HepG2 (cell line): ENCODE data around the gene OSBPL2. TPM values are rescaled to one million over a fixed set of nuclear protein-coding genes. Genes with fewer than 3 reads are reported as not detected.

Source experiments
- ARHGAP35 ChIP-seq: sonication (generic); formaldehyde crosslinking; IDR thresholded peaks from 2 replicates; pipeline ENCODE4 v1.9.0; 2022; ENCODE audit warnings: mild to moderate bottlenecking, inconsistent platforms, moderate library complexity, missing genetic modification reagents, borderline replicate concordance
- BRD4 ChIP-seq: sonication (generic); formaldehyde crosslinking; IDR thresholded peaks from 2 replicates; pipeline ENCODE4 v1.4.0; 2020; ENCODE audit warnings: missing genetic modification reagents
- SP4 ChIP-seq: sonication (generic); formaldehyde crosslinking; IDR thresholded peaks from 2 replicates; pipeline ENCODE4 v1.8.1; 2023; ENCODE audit warnings: mild to moderate bottlenecking, missing genetic modification reagents
- TAF1 ChIP-seq: sonication (generic); formaldehyde crosslinking; IDR thresholded peaks from 2 replicates; pipeline ENCODE4 v1.4.0; 2020; ENCODE audit warnings: missing genetic modification reagents
- XBP1 ChIP-seq: sonication (generic); formaldehyde crosslinking; IDR thresholded peaks from 2 replicates; pipeline ENCODE4 v1.5.0; 2020; ENCODE audit warnings: missing genetic modification reagents
- ZNF205 ChIP-seq: IDR thresholded peaks from 2 replicates; pipeline ENCODE4 v1.6.1; 2018; ENCODE audit warnings: missing biosample characterization, missing genetic modification reagents
- ZNF256 ChIP-seq: sonication (generic); formaldehyde crosslinking; conservative IDR thresholded peaks from 2 replicates; pipeline ENCODE4 v1.4.0; 2020; ENCODE audit warnings: missing genetic modification reagents
- ZNF274 ChIP-seq: sonication (generic); formaldehyde crosslinking; IDR thresholded peaks from 2 replicates; pipeline ENCODE4 v1.5.1; 2020; ENCODE audit warnings: mild to moderate bottlenecking, missing genetic modification reagents
- ZNF350 ChIP-seq: sonication (generic); formaldehyde crosslinking; IDR thresholded peaks from 2 replicates; pipeline ENCODE4 v1.4.0; 2020; ENCODE audit warnings: mild to moderate bottlenecking, low read depth, missing genetic modification reagents, borderline replicate concordance
- polyA plus RNA-seq, 8 experiments: library from polyadenylated mRNA; depleted of rRNA in 3 of 8; stranded (reverse) in 7 of 8; unstranded in 1 of 8; fragments of >200 nt; fragmentation: Illumina TruSeq in 4 of 8; extraction: Trizol in 4 of 8; gene quantifications; 2 replicates each; pipeline versions ENCODE4 v1.2.1 to v1.2.3, GENCODE V29; 2011 to 2016; ENCODE audit warnings: low read depth in 4 of 8, missing spikeins in 1 of 8, mixed read lengths in 1 of 8; ENCODE audit not compliant: insufficient read depth in 1 of 8
- total RNA-seq, 5 experiments: library from RNA; depleted of rRNA; stranded (reverse); fragments of >200 nt; fragmentation: Illumina TruSeq; extraction: Trizol; gene quantifications; 2 replicates each; pipeline ENCODE4 v1.2.3, GENCODE V29; 2016; ENCODE audit warnings: low read depth in 1 of 5
- TF ChIP-seq, protein P1 (sequence below): sonication (generic); formaldehyde crosslinking; IDR thresholded peaks from 2 replicates; pipeline ENCODE4 v1.4.0; 2020; ENCODE audit warnings: missing genetic modification reagents
- TF ChIP-seq, protein P2 (sequence below): sonication (generic); formaldehyde crosslinking; IDR thresholded peaks from 2 replicates; pipeline ENCODE4 v1.5.1; 2020; ENCODE audit warnings: missing genetic modification reagents, mild to moderate bottlenecking, borderline replicate concordance
- TF ChIP-seq, protein P3 (sequence below): sonication (generic); formaldehyde crosslinking; IDR thresholded peaks from 2 replicates; pipeline ENCODE4 v1.8.1; 2023; ENCODE audit warnings: mild to moderate bottlenecking, missing genetic modification reagents
- TF ChIP-seq, protein P4 (sequence below): IDR thresholded peaks from 2 replicates; pipeline ENCODE4 v1.6.1; 2016; ENCODE audit warnings: missing compliant biosample characterization, missing genetic modification reagents, borderline replicate concordance
- TF ChIP-seq, protein P5 (sequence below): sonication (generic); formaldehyde crosslinking; IDR thresholded peaks from 2 replicates; pipeline ENCODE4 v1.5.0; 2020; ENCODE audit warnings: mild to moderate bottlenecking, missing genetic modification reagents
- TF ChIP-seq, protein P6 (sequence below), 2 experiments: sonication (generic) in 1 of 2; formaldehyde crosslinking in 1 of 2; IDR thresholded peaks; 2 replicates each; pipeline versions ENCODE4 v1.4.0 to v1.6.1; 2018 to 2020; ENCODE audit warnings: missing genetic modification reagents in 2 of 2, borderline replicate concordance in 1 of 2, low read depth in 1 of 2, mild to moderate bottlenecking in 1 of 2, missing biosample characterization in 1 of 2
- TF ChIP-seq, protein P7 (sequence below): IDR thresholded peaks from 2 replicates; pipeline ENCODE4 v1.6.1; 2016; ENCODE audit warnings: low read depth, control low read depth

OSBPL2 gene
- total and polyA plus RNA-seq, 2 of the 13 experiments (the other 11 are each of a cell fraction or from before 2014, with no cell fraction given), result 18.5 to 37.4 TPM

DNA sequence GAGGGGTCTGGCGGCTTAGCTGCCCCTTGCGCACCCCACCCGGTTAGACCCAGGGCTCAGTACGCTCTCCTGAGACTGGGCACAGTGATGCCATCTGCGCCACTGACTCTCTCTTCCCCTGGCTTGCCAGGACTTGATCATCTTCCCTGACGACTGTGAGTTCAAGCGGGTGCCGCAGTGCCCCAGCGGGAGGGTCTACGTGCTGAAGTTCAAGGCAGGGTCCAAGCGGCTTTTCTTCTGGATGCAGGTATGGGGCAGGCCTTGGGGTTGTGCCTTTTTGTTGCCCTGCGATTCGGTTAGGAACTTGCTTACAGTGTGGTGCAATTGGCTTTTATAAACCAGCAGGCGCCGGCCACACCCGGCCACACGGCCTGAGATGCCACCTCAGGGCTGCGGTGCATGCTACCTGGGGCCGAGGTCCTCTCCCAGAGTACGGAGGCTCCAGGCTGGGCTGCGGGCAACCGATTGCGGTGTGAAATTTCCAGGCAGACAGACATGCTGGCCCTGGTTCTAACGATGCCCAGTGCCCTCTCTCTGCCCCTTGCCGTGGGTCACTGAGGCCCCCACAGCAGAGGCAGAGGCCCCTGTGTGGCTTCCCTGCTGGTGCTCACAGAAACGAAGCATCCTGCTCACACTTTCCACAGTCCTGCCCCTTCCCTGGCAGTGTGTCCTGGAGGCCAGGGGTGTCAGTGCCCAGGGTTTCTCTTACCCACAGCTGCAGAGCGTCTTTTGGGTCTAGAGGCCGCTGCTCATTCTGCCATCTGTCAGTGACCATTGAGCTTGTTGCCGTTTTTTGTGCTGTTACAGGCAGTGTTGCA lies 66.2 kb downstream of the OSBPL2 start (continued):
- TF ChIP-seq, protein P1, sequence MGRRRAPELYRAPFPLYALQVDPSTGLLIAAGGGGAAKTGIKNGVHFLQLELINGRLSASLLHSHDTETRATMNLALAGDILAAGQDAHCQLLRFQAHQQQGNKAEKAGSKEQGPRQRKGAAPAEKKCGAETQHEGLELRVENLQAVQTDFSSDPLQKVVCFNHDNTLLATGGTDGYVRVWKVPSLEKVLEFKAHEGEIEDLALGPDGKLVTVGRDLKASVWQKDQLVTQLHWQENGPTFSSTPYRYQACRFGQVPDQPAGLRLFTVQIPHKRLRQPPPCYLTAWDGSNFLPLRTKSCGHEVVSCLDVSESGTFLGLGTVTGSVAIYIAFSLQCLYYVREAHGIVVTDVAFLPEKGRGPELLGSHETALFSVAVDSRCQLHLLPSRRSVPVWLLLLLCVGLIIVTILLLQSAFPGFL, result peak; percentile 88; the same call in 1 of the 2 replicates
- TF ChIP-seq ARHGAP35 (CRISPR knock-in tag) (0 out of 2 replicates have a peak, but pooled peaks have one; percentile 38), BRD4 (CRISPR knock-in tag) (0 out of 2 replicates have a peak, but pooled peaks have one; percentile 20), ZNF350 (0 out of 2 replicates have a peak, but pooled peaks have one; percentile 30), XBP1 (CRISPR knock-in tag) (no peak), TAF1 (CRISPR knock-in tag) (peak; percentile 18; the same call in 1 of the 2 replicates), ZNF205 (CRISPR knock-in tag) (0 out of 2 replicates have a peak, but pooled peaks have one; percentile 11), ZNF274 (CRISPR knock-in tag) (peak; percentile 22; the same call in 1 of the 2 replicates), ZNF256 (peak; percentile 35; the same call in 1 of the 2 replicates), SP4 (CRISPR knock-in tag) (0 out of 2 replicates have a peak, but pooled peaks have one; percentile 23)
- TF ChIP-seq, protein P2, sequence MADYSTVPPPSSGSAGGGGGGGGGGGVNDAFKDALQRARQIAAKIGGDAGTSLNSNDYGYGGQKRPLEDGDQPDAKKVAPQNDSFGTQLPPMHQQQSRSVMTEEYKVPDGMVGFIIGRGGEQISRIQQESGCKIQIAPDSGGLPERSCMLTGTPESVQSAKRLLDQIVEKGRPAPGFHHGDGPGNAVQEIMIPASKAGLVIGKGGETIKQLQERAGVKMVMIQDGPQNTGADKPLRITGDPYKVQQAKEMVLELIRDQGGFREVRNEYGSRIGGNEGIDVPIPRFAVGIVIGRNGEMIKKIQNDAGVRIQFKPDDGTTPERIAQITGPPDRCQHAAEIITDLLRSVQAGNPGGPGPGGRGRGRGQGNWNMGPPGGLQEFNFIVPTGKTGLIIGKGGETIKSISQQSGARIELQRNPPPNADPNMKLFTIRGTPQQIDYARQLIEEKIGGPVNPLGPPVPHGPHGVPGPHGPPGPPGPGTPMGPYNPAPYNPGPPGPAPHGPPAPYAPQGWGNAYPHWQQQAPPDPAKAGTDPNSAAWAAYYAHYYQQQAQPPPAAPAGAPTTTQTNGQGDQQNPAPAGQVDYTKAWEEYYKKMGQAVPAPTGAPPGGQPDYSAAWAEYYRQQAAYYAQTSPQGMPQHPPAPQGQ, result no peak
- TF ChIP-seq, protein P3, sequence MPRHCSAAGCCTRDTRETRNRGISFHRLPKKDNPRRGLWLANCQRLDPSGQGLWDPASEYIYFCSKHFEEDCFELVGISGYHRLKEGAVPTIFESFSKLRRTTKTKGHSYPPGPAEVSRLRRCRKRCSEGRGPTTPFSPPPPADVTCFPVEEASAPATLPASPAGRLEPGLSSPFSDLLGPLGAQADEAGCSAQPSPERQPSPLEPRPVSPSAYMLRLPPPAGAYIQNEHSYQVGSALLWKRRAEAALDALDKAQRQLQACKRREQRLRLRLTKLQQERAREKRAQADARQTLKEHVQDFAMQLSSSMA (CRISPR knock-in tag), result no peak
- TF ChIP-seq, protein P4, sequence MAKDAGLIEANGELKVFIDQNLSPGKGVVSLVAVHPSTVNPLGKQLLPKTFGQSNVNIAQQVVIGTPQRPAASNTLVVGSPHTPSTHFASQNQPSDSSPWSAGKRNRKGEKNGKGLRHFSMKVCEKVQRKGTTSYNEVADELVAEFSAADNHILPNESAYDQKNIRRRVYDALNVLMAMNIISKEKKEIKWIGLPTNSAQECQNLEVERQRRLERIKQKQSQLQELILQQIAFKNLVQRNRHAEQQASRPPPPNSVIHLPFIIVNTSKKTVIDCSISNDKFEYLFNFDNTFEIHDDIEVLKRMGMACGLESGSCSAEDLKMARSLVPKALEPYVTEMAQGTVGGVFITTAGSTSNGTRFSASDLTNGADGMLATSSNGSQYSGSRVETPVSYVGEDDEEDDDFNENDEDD, result 0 out of 2 replicates have a peak, but pooled peaks have one; percentile 16
- TF ChIP-seq, protein P5, sequence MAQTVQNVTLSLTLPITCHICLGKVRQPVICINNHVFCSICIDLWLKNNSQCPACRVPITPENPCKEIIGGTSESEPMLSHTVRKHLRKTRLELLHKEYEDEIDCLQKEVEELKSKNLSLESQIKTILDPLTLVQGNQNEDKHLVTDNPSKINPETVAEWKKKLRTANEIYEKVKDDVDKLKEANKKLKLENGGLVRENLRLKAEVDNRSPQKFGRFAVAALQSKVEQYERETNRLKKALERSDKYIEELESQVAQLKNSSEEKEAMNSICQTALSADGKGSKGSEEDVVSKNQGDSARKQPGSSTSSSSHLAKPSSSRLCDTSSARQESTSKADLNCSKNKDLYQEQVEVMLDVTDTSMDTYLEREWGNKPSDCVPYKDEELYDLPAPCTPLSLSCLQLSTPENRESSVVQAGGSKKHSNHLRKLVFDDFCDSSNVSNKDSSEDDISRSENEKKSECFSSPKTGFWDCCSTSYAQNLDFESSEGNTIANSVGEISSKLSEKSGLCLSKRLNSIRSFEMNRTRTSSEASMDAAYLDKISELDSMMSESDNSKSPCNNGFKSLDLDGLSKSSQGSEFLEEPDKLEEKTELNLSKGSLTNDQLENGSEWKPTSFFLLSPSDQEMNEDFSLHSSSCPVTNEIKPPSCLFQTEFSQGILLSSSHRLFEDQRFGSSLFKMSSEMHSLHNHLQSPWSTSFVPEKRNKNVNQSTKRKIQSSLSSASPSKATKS, result no peak
- TF ChIP-seq, protein P6, sequence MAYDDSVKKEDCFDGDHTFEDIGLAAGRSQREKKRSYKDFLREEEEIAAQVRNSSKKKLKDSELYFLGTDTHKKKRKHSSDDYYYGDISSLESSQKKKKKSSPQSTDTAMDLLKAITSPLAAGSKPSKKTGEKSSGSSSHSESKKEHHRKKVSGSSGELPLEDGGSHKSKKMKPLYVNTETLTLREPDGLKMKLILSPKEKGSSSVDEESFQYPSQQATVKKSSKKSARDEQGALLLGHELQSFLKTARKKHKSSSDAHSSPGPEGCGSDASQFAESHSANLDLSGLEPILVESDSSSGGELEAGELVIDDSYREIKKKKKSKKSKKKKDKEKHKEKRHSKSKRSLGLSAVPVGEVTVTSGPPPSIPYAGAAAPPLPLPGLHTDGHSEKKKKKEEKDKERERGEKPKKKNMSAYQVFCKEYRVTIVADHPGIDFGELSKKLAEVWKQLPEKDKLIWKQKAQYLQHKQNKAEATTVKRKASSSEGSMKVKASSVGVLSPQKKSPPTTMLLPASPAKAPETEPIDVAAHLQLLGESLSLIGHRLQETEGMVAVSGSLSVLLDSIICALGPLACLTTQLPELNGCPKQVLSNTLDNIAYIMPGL (CRISPR knock-in tag; IDR thresholded peaks at IDR 0.05; ENCODE audit: borderline replicate concordance in 1 of 2, low read depth in 1 of 2), result 0 out of 4 replicates have a peak, but pooled peaks of 1 of the 2 experiments have one; percentile 54
- TF ChIP-seq, protein P7, sequence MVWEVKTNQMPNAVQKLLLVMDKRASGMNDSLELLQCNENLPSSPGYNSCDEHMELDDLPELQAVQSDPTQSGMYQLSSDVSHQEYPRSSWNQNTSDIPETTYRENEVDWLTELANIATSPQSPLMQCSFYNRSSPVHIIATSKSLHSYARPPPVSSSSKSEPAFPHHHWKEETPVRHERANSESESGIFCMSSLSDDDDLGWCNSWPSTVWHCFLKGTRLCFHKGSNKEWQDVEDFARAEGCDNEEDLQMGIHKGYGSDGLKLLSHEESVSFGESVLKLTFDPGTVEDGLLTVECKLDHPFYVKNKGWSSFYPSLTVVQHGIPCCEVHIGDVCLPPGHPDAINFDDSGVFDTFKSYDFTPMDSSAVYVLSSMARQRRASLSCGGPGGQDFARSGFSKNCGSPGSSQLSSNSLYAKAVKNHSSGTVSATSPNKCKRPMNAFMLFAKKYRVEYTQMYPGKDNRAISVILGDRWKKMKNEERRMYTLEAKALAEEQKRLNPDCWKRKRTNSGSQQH (CRISPR knock-in tag), result 0 out of 2 replicates have a peak, but pooled peaks have one; percentile 40
